Neural cell (in vitro differentiated cells): Measurements from ENCODE around the gene BRINP1. TPM values are rescaled to one million over a fixed set of nuclear protein-coding genes. Genes with fewer than 3 reads are reported as not detected.

Source experiments
- H2AFZ ChIP-seq: fragments of 200-600, 300-800 bp; sonication (generic), shearing (Covaris generic); 2 replicates; pipeline ENCODE4 v1.6.0; 2014; ENCODE audit warnings: low read depth, mild to moderate bottlenecking, antibody characterized with exemption, low read length, moderate library complexity
- H3F3A ChIP-seq: fragments of 200-600 bp; shearing (Covaris generic); 2 replicates; pipeline ENCODE4 v1.6.1; 2016; ENCODE audit warnings: mild to moderate bottlenecking, moderate library complexity, mixed read lengths, antibody characterized with exemption, low read length; ENCODE audit not compliant: insufficient read depth, poor library complexity, severe bottlenecking
- H3K27ac ChIP-seq: fragments of 200-600, 300-800 bp; sonication (generic), shearing (Covaris generic); 2 replicates; pipeline ENCODE4 v1.5.1; 2014; ENCODE audit warnings: mild to moderate bottlenecking, low read length, moderate library complexity
- H3K27me3 ChIP-seq: fragments of 300-800, 200-600 bp; sonication (generic), shearing (Covaris generic); 2 replicates; pipeline ENCODE4 v1.6.0; 2014; ENCODE audit warnings: mild to moderate bottlenecking, low read depth, low read length, moderate library complexity; ENCODE audit not compliant: insufficient read depth
- H3K36me3 ChIP-seq: fragments of 300-800, 200-600 bp; sonication (generic), shearing (Covaris generic); 2 replicates; pipeline ENCODE4 v1.5.1; 2014; ENCODE audit warnings: mild to moderate bottlenecking, antibody characterized with exemption, low read length, moderate library complexity; ENCODE audit not compliant: insufficient read depth
- H3K4me2 ChIP-seq: fragments of 300-800, 200-600 bp; sonication (generic), shearing (Covaris generic); 2 replicates; pipeline ENCODE4 v1.6.0; 2014; ENCODE audit warnings: mild to moderate bottlenecking, low read length
- H3K4me3 ChIP-seq: fragments of 300-800, 200-600 bp; sonication (generic), shearing (Covaris generic); 2 replicates; pipeline ENCODE4 v1.5.1; 2014; ENCODE audit warnings: mild to moderate bottlenecking, low read length, moderate library complexity
- H3K79me2 ChIP-seq: fragments of 200-600 bp; shearing (Covaris generic); replicated peaks from 2 replicates; pipeline ENCODE4 v1.6.0; 2014; ENCODE audit warnings: mild to moderate bottlenecking, low read length, moderate library complexity; ENCODE audit not compliant: insufficient read depth
- H3K9ac ChIP-seq: fragments of 300-800, 200-600 bp; sonication (generic), shearing (Covaris generic); 2 replicates; pipeline ENCODE4 v1.6.1; 2016; ENCODE audit warnings: mild to moderate bottlenecking, low read length, mixed read lengths
- H3K9me2 ChIP-seq: fragments of 200-600 bp; shearing (Covaris generic); 2 replicates; pipeline ENCODE4 v1.6.1; 2016; ENCODE audit warnings: mild to moderate bottlenecking, low read length, mixed read lengths; ENCODE audit not compliant: insufficient read depth
- H3K9me3 ChIP-seq: fragments of 200-600, 300-800 bp; sonication (generic), shearing (Covaris generic); 2 replicates; pipeline ENCODE4 v1.6.1; 2016; ENCODE audit warnings: mild to moderate bottlenecking, mixed run types, low read length, moderate library complexity, mixed read lengths
- H4K20me1 ChIP-seq: fragments of 200-600 bp; shearing (Covaris generic); 2 replicates; pipeline ENCODE4 v1.6.1; 2016; ENCODE audit warnings: mild to moderate bottlenecking, mixed run types; ENCODE audit not compliant: insufficient read depth
- CTCF ChIP-seq: fragments of 450-650 bp; IDR thresholded peaks from 2 replicates; pipeline ENCODE4 v1.5.1; 2014; ENCODE audit warnings: antibody characterized with exemption, mild to moderate bottlenecking, moderate library complexity; ENCODE audit not compliant: poor library complexity, severe bottlenecking
- EP300 ChIP-seq: fragments of 450-650 bp; conservative IDR thresholded peaks from 2 replicates; pipeline ENCODE4 v1.6.1; 2014; ENCODE audit warnings: antibody characterized with exemption, mild to moderate bottlenecking, moderate library complexity; ENCODE audit not compliant: poor library complexity, severe bottlenecking
- EZH2 ChIP-seq: fragments of 200-600, 300-800 bp; shearing (Covaris generic), sonication (generic); IDR thresholded peaks from 2 replicates; pipeline ENCODE4 v1.6.1; 2014; ENCODE audit warnings: antibody characterized with exemption, low read length, borderline replicate concordance, mild to moderate bottlenecking; ENCODE audit not compliant: insufficient read depth, poor library complexity, severe bottlenecking
- MXI1 ChIP-seq: fragments of 450-650 bp; conservative IDR thresholded peaks from 2 replicates; pipeline ENCODE4 v1.6.1; 2014; ENCODE audit warnings: antibody characterized with exemption, mild to moderate bottlenecking; ENCODE audit not compliant: poor library complexity, severe bottlenecking
- POLR2AphosphoS5 ChIP-seq: IDR thresholded peaks from 2 replicates; pipeline ENCODE4 v1.6.1; 2012
- RAD21 ChIP-seq: fragments of 450-650 bp; conservative IDR thresholded peaks from 2 replicates; pipeline ENCODE4 v1.6.1; 2014; ENCODE audit warnings: antibody characterized with exemption, mild to moderate bottlenecking, moderate library complexity
- SMC3 ChIP-seq: fragments of 450-650 bp; conservative IDR thresholded peaks from 2 replicates; pipeline ENCODE4 v1.6.1; 2014; ENCODE audit warnings: antibody characterized with exemption, mild to moderate bottlenecking, moderate library complexity; ENCODE audit not compliant: poor library complexity
- TAF1 ChIP-seq: IDR thresholded peaks from 2 replicates; pipeline ENCODE4 v1.6.1; 2012; ENCODE audit warnings: low read depth
- polyA plus RNA-seq: library from polyadenylated mRNA; depleted of rRNA; stranded (reverse); fragments of >200 nt; gene quantifications from 2 replicates; pipeline ENCODE4 v1.2.3, GENCODE V29; 2014
- TF ChIP-seq, protein P1 (sequence below): IDR thresholded peaks from 2 replicates; pipeline ENCODE4 v1.6.1; 2012; ENCODE audit warnings: borderline replicate concordance

BRINP1 gene
- polyA plus RNA-seq, 1 donor from 2014 or later = 15.6 TPM

DNA sequence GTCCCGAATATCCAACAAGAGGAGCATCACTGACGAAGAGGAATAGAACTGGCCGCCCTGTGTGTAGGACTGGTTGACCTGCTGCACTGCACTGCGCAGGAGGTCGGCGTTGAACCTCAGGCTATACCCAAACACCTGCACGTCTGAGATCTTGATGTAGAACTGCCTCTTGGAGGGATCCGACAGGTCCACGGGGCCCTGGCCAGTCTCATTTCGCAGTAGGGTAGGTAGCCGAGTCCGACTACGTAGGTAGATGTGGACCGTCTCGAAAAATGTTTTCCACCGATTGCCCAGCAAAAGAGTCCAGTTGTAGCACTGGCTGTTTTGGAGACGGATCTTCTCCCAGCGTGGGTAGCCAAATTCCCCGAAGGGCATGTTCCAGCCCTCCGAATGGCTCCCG, 202.0 kb downstream of the BRINP1 start:
- H2AFZ ChIP-seq = no peak overlapping the region
- no peak overlapping the region for H3K4me3 ChIP-seq
- TF ChIP-seq, protein P1, sequence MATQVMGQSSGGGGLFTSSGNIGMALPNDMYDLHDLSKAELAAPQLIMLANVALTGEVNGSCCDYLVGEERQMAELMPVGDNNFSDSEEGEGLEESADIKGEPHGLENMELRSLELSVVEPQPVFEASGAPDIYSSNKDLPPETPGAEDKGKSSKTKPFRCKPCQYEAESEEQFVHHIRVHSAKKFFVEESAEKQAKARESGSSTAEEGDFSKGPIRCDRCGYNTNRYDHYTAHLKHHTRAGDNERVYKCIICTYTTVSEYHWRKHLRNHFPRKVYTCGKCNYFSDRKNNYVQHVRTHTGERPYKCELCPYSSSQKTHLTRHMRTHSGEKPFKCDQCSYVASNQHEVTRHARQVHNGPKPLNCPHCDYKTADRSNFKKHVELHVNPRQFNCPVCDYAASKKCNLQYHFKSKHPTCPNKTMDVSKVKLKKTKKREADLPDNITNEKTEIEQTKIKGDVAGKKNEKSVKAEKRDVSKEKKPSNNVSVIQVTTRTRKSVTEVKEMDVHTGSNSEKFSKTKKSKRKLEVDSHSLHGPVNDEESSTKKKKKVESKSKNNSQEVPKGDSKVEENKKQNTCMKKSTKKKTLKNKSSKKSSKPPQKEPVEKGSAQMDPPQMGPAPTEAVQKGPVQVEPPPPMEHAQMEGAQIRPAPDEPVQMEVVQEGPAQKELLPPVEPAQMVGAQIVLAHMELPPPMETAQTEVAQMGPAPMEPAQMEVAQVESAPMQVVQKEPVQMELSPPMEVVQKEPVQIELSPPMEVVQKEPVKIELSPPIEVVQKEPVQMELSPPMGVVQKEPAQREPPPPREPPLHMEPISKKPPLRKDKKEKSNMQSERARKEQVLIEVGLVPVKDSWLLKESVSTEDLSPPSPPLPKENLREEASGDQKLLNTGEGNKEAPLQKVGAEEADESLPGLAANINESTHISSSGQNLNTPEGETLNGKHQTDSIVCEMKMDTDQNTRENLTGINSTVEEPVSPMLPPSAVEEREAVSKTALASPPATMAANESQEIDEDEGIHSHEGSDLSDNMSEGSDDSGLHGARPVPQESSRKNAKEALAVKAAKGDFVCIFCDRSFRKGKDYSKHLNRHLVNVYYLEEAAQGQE = no peak
- no peak for TF ChIP-seq MXI1
- no peak for TF ChIP-seq CTCF
- no peak for TF ChIP-seq TAF1
- TF ChIP-seq EZH2 = no peak
- no peak for TF ChIP-seq SMC3
- TF ChIP-seq POLR2AphosphoS5 = no peak
- TF ChIP-seq RAD21 = no peak
- no peak for TF ChIP-seq EP300

GRCh38 chr9:119166096-119166495, 203.1 kb downstream of the BRINP1 start:
- peaks cover 9% of the 10 kb centered on the region for H3K36me3 ChIP-seq
- TF ChIP-seq EP300 = no peak
- TF ChIP-seq POLR2AphosphoS5 = no peak
- no peak for TF ChIP-seq TAF1
- no peak for TF ChIP-seq MXI1
- no peak for TF ChIP-seq CTCF
- no peak for TF ChIP-seq SMC3
- no peak for TF ChIP-seq EZH2
- TF ChIP-seq, protein P1 = no peak
- TF ChIP-seq RAD21 = no peak
- no peaks in the 10 kb centered on the region for H3F3A ChIP-seq
- no peaks in the 10 kb centered on the region for H3K27me3 ChIP-seq
- no peaks in the 10 kb centered on the region for H3K79me2 ChIP-seq
- no peak overlapping the region for H2AFZ ChIP-seq
- H3K4me2 ChIP-seq = no peak overlapping the region
- H3K9me2 ChIP-seq = no peaks in the 10 kb centered on the region
- no peaks in the 10 kb centered on the region for H3K9me3 ChIP-seq
- no peak overlapping the region for H3K27ac ChIP-seq
- no peaks in the 10 kb centered on the region for H4K20me1 ChIP-seq
- H3K9ac ChIP-seq = no peak overlapping the region
- no peak overlapping the region for H3K4me3 ChIP-seq

More for the DNA sequence above, 202.0 kb downstream of the BRINP1 start:
- Histone ChIP-seq H3K9ac (no peak overlapping the region), H3K36me3 (peaks cover 9% of the 10 kb centered on the region), H3K27me3 (no peaks in the 10 kb centered on the region), H3K9me3 (no peaks in the 10 kb centered on the region), H3K27ac (no peak overlapping the region), H3F3A (no peaks in the 10 kb centered on the region), H3K4me2 (no peak overlapping the region), H4K20me1 (no peaks in the 10 kb centered on the region), H3K79me2 (no peaks in the 10 kb centered on the region), H3K9me2 (no peaks in the 10 kb centered on the region)
